GM23338 (cell line): ENCODE data around the gene PHLPP2. TPM values are rescaled to one million over a fixed set of nuclear protein-coding genes. Genes with fewer than 3 reads are reported as not detected.

ENCODE experiments used
- ATAC-seq: fragments of 200-7000 bp; cut with Tn5 transposase; 3 replicates; pipeline ENCODE4 v1.9.1; 2020
- DNase-seq: peaks from one replicate; pipeline ENCODE4 v3.0.0-alpha.2; 2015; ENCODE audit warnings: low spot score
- H2AFZ ChIP-seq: fragments of 200-600 bp; sonication (generic); 2 replicates; pipeline ENCODE4 v1.8.0; 2016; ENCODE audit warnings: antibody characterized with exemption, mild to moderate bottlenecking, moderate library complexity
- H3F3A ChIP-seq: fragments of 200-600 bp; sonication (generic); replicated peaks from 2 replicates; pipeline ENCODE4 v1.8.0; 2017; ENCODE audit warnings: antibody characterized with exemption, mixed run types, low read depth
- H3K27ac ChIP-seq: fragments of 200-600 bp; sonication (generic); 2 replicates; pipeline ENCODE4 v1.6.1; 2016; ENCODE audit warnings: low read depth
- H3K27me3 ChIP-seq: fragments of 200-600 bp; sonication (generic); 2 replicates; pipeline ENCODE4 v1.8.0; 2016; ENCODE audit warnings: mild to moderate bottlenecking, mixed run types, moderate library complexity; ENCODE audit not compliant: insufficient read depth
- H3K36me3 ChIP-seq: fragments of 200-600 bp; sonication (generic); 2 replicates; pipeline ENCODE4 v1.8.0; 2016; ENCODE audit warnings: mild to moderate bottlenecking; ENCODE audit not compliant: insufficient read depth
- H3K4me1 ChIP-seq: fragments of 200-600 bp; sonication (generic); 2 replicates; pipeline ENCODE4 v1.8.0; 2016; ENCODE audit warnings: mild to moderate bottlenecking, moderate library complexity; ENCODE audit not compliant: insufficient read depth
- H3K4me2 ChIP-seq: fragments of 200-600 bp; sonication (generic); 2 replicates; pipeline ENCODE4 v1.7.1; 2017; ENCODE audit warnings: mixed run types
- H3K4me3 ChIP-seq: fragments of 200-600 bp; sonication (generic); 2 replicates; pipeline ENCODE4 v1.6.1; 2016; ENCODE audit warnings: mixed run types
- H3K79me2 ChIP-seq: fragments of 200-600 bp; sonication (generic); replicated peaks from 2 replicates; pipeline ENCODE4 v1.8.0; 2017; ENCODE audit warnings: mild to moderate bottlenecking; ENCODE audit not compliant: insufficient read depth
- H3K9me2 ChIP-seq: fragments of 200-600 bp; sonication (generic); 2 replicates; pipeline ENCODE4 v1.8.0; 2017; ENCODE audit not compliant: insufficient read depth
- H4K20me1 ChIP-seq: fragments of 200-600 bp; sonication (generic); replicated peaks from 2 replicates; pipeline ENCODE4 v1.8.0; 2017; ENCODE audit warnings: mild to moderate bottlenecking; ENCODE audit not compliant: insufficient read depth
- H3K27ac Mint-ChIP-seq: 2 replicates; pipeline ENCODE4 v1.8.0; 2020; ENCODE audit warnings: inconsistent platforms, mild to moderate bottlenecking, moderate library complexity, mixed read lengths
- H3K27me3 Mint-ChIP-seq: 3 replicates; pipeline ENCODE4 v1.8.0; 2022; ENCODE audit warnings: low read depth, mild to moderate bottlenecking, moderate library complexity, mixed read lengths, inconsistent platforms; ENCODE audit not compliant: insufficient read depth, poor library complexity
- H3K36me3 Mint-ChIP-seq: 3 replicates; pipeline ENCODE4 v1.8.0; 2021; ENCODE audit warnings: low read depth, mild to moderate bottlenecking, inconsistent platforms, moderate library complexity, mixed read lengths
- H3K4me1 Mint-ChIP-seq: 3 replicates; pipeline ENCODE4 v1.8.0; 2020; ENCODE audit warnings: mild to moderate bottlenecking, inconsistent platforms, mixed read lengths
- H3K4me3 Mint-ChIP-seq: 3 replicates; pipeline ENCODE4 v1.8.0; 2021; ENCODE audit warnings: moderate library complexity, mild to moderate bottlenecking, inconsistent platforms, mixed read lengths
- H3K9me3 Mint-ChIP-seq: 3 replicates; pipeline ENCODE4 v1.8.0; 2020; ENCODE audit warnings: moderate library complexity, mild to moderate bottlenecking, inconsistent platforms, mixed read lengths
- CREB1 ChIP-seq: fragments of 250-450 bp; sonication (Bioruptor Pico); IDR thresholded peaks from 2 replicates; pipeline ENCODE4 v1.5.0; 2020; ENCODE audit warnings: low read depth, mild to moderate bottlenecking, moderate library complexity
- EZH2 ChIP-seq: fragments of 200-600 bp; sonication (generic); IDR thresholded peaks from one replicate; pipeline ENCODE4 v1.8.0; 2017; ENCODE audit warnings: antibody characterized with exemption, mild to moderate bottlenecking, low read depth; ENCODE audit not compliant: unreplicated experiment
- EZH2phosphoT487 ChIP-seq: fragments of 200-600 bp; sonication (generic); IDR thresholded peaks from one replicate; pipeline ENCODE4 v1.8.1; 2018; ENCODE audit warnings: antibody characterized with exemption; ENCODE audit not compliant: unreplicated experiment
- JUNB ChIP-seq: IDR thresholded peaks from one replicate; pipeline ENCODE4 v1.6.1; 2016; ENCODE audit warnings: antibody characterized with exemption; ENCODE audit not compliant: unreplicated experiment
- NANOG ChIP-seq: IDR thresholded peaks from 2 replicates; pipeline ENCODE4 v1.6.1; 2016; ENCODE audit warnings: antibody characterized with exemption, borderline replicate concordance
- POLR2AphosphoS5 ChIP-seq: IDR thresholded peaks from 2 replicates; pipeline ENCODE4 v1.6.1; 2016; ENCODE audit warnings: antibody characterized with exemption, low read depth
- REST ChIP-seq: IDR thresholded peaks from one replicate; pipeline ENCODE4 v1.6.1; 2018; ENCODE audit warnings: antibody characterized with exemption; ENCODE audit not compliant: unreplicated experiment
- STAT1 ChIP-seq: IDR thresholded peaks from one replicate; pipeline ENCODE4 v1.6.1; 2016; ENCODE audit warnings: antibody characterized with exemption; ENCODE audit not compliant: unreplicated experiment
- ZNF114 ChIP-seq: fragments of 250-450 bp; sonication (Bioruptor Pico); IDR thresholded peaks from 2 replicates; pipeline ENCODE4 v1.5.0; 2020; ENCODE audit warnings: mild to moderate bottlenecking, moderate library complexity
- ZNF331 ChIP-seq: fragments of 250-450 bp; sonication (Bioruptor Pico); IDR thresholded peaks from 2 replicates; pipeline ENCODE4 v1.5.0; 2020; ENCODE audit warnings: low read depth, mild to moderate bottlenecking, moderate library complexity
- polyA plus RNA-seq: library from polyadenylated mRNA; unstranded; fragments of >200 nt; fragmentation: Nextera tagmentation; extraction: Ambion mirVana; gene quantifications from 2 replicates; pipeline ENCODE4 v1.2.1, GENCODE V29; 2016
- total RNA-seq: library from RNA; depleted of rRNA; stranded (reverse); fragments of >200 nt; shearing (Covaris generic); gene quantifications from 2 replicates; pipeline ENCODE4 v1.2.3, GENCODE V29; 2014
- TF ChIP-seq, protein P1 (sequence below): IDR thresholded peaks from 2 replicates; pipeline ENCODE4 v1.6.1; 2016; ENCODE audit warnings: antibody characterized with exemption
- TF ChIP-seq, protein P2 (sequence below), 2 experiments: fragments of 200-600 bp in 1 of 2; sonication (generic) in 1 of 2; conservative IDR thresholded peaks; 2 replicates each; pipeline versions ENCODE4 v1.5.1 to v1.6.1; 2016 to 2017; ENCODE audit warnings: antibody characterized with exemption in 2 of 2, low read depth in 2 of 2, mild to moderate bottlenecking in 2 of 2, moderate library complexity in 1 of 2
- TF ChIP-seq, protein P3 (sequence below): fragments of 250-450 bp; sonication (Bioruptor Pico); IDR thresholded peaks from 2 replicates; pipeline ENCODE4 v1.5.0; 2020; ENCODE audit warnings: mild to moderate bottlenecking, moderate library complexity

PHLPP2 gene
- total and polyA plus RNA-seq, 2 experiments from 2014 or later, result 4.2 to 20.5 TPM

GRCh38 chr16:71754108-71754507 is 29.6 kb upstream of the PHLPP2 start:
- ATAC-seq (no peak), DNase-seq (no peak)
- TF ChIP-seq, protein P1, sequence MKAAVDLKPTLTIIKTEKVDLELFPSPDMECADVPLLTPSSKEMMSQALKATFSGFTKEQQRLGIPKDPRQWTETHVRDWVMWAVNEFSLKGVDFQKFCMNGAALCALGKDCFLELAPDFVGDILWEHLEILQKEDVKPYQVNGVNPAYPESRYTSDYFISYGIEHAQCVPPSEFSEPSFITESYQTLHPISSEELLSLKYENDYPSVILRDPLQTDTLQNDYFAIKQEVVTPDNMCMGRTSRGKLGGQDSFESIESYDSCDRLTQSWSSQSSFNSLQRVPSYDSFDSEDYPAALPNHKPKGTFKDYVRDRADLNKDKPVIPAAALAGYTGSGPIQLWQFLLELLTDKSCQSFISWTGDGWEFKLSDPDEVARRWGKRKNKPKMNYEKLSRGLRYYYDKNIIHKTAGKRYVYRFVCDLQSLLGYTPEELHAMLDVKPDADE, result no peak
- TF ChIP-seq, protein P2, sequence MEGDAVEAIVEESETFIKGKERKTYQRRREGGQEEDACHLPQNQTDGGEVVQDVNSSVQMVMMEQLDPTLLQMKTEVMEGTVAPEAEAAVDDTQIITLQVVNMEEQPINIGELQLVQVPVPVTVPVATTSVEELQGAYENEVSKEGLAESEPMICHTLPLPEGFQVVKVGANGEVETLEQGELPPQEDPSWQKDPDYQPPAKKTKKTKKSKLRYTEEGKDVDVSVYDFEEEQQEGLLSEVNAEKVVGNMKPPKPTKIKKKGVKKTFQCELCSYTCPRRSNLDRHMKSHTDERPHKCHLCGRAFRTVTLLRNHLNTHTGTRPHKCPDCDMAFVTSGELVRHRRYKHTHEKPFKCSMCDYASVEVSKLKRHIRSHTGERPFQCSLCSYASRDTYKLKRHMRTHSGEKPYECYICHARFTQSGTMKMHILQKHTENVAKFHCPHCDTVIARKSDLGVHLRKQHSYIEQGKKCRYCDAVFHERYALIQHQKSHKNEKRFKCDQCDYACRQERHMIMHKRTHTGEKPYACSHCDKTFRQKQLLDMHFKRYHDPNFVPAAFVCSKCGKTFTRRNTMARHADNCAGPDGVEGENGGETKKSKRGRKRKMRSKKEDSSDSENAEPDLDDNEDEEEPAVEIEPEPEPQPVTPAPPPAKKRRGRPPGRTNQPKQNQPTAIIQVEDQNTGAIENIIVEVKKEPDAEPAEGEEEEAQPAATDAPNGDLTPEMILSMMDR (conservative IDR thresholded peaks at IDR 0.05; ENCODE audit: low read depth in 2 of 2), result no peak
- TF ChIP-seq EZH2 (no peak), EZH2phosphoT487 (no peak), POLR2AphosphoS5 (no peak), STAT1 (no peak), NANOG (no peak), JUNB (no peak), ZNF114 (CRISPR knock-in tag) (no peak), ZNF331 (CRISPR knock-in tag) (no peak), REST (no peak), CREB1 (CRISPR knock-in tag) (no peak)
- TF ChIP-seq, protein P3, sequence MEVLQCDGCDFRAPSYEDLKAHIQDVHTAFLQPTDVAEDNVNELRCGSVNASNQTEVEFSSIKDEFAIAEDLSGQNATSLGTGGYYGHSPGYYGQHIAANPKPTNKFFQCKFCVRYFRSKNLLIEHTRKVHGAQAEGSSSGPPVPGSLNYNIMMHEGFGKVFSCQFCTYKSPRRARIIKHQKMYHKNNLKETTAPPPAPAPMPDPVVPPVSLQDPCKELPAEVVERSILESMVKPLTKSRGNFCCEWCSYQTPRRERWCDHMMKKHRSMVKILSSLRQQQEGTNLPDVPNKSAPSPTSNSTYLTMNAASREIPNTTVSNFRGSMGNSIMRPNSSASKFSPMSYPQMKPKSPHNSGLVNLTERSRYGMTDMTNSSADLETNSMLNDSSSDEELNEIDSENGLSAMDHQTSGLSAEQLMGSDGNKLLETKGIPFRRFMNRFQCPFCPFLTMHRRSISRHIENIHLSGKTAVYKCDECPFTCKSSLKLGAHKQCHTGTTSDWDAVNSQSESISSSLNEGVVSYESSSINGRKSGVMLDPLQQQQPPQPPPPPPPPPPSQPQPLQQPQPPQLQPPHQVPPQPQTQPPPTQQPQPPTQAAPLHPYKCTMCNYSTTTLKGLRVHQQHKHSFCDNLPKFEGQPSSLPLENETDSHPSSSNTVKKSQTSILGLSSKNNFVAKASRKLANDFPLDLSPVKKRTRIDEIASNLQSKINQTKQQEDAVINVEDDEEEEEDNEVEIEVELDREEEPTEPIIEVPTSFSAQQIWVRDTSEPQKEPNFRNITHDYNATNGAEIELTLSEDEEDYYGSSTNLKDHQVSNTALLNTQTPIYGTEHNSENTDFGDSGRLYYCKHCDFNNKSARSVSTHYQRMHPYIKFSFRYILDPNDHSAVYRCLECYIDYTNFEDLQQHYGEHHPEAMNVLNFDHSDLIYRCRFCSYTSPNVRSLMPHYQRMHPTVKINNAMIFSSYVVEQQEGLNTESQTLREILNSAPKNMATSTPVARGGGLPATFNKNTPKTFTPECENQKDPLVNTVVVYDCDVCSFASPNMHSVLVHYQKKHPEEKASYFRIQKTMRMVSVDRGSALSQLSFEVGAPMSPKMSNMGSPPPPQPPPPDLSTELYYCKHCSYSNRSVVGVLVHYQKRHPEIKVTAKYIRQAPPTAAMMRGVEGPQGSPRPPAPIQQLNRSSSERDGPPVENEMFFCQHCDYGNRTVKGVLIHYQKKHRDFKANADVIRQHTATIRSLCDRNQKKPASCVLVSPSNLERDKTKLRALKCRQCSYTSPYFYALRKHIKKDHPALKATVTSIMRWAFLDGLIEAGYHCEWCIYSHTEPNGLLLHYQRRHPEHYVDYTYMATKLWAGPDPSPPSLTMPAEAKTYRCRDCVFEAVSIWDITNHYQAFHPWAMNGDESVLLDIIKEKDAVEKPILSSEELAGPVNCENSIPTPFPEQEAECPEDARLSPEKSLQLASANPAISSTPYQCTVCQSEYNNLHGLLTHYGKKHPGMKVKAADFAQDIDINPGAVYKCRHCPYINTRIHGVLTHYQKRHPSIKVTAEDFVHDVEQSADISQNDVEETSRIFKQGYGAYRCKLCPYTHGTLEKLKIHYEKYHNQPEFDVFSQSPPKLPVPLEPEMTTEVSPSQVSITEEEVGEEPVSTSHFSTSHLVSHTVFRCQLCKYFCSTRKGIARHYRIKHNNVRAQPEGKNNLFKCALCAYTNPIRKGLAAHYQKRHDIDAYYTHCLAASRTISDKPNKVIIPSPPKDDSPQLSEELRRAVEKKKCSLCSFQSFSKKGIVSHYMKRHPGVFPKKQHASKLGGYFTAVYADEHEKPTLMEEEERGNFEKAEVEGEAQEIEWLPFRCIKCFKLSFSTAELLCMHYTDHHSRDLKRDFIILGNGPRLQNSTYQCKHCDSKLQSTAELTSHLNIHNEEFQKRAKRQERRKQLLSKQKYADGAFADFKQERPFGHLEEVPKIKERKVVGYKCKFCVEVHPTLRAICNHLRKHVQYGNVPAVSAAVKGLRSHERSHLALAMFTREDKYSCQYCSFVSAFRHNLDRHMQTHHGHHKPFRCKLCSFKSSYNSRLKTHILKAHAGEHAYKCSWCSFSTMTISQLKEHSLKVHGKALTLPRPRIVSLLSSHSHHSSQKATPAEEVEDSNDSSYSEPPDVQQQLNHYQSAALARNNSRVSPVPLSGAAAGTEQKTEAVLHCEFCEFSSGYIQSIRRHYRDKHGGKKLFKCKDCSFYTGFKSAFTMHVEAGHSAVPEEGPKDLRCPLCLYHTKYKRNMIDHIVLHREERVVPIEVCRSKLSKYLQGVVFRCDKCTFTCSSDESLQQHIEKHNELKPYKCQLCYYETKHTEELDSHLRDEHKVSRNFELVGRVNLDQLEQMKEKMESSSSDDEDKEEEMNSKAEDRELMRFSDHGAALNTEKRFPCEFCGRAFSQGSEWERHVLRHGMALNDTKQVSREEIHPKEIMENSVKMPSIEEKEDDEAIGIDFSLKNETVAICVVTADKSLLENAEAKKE (CRISPR knock-in tag), result no peak
- H3K79me2 ChIP-seq, result no peaks in the 10 kb centered on the region
- H3F3A ChIP-seq, result no peaks in the 10 kb centered on the region; the same call in none of the 2 replicates
- Mint-ChIP-seq H3K36me3 (peaks cover 48% of the 10 kb centered on the region), H3K27ac (no peak overlapping the region), H3K4me3 (no peak overlapping the region), H3K4me1 (no peaks in the 10 kb centered on the region), H3K27me3 (no peaks in the 10 kb centered on the region), H3K9me3 (no peaks in the 10 kb centered on the region)
- H4K20me1 ChIP-seq, result peaks cover 6% of the 10 kb centered on the region; the same call in 1 of the 2 replicates
- H2AFZ ChIP-seq, result no peak overlapping the region
- no peak overlapping the region for H3K27ac ChIP-seq
- H3K36me3 ChIP-seq, result peaks cover 40% of the 10 kb centered on the region
- no peaks in the 10 kb centered on the region for H3K9me2 ChIP-seq
- no peaks in the 10 kb centered on the region for H3K4me1 ChIP-seq
- H3K4me3 ChIP-seq, result no peak overlapping the region
- no peak overlapping the region for H3K4me2 ChIP-seq
- H3K27me3 ChIP-seq, result no peaks in the 10 kb centered on the region
